K562 (cell line): ENCODE measurements around the gene SLC30A4. TPM values are rescaled to one million over a fixed set of nuclear protein-coding genes. Genes with fewer than 3 reads are reported as not detected.

Experiments used
- ATAC-seq: fragments of 200-7000 bp; cut with Tn5 transposase; 3 replicates; pipeline ENCODE4 v1.9.1; 2020; ENCODE audit warnings: moderate library complexity
- BruUV-seq: library from RNA; stranded (reverse); fragments of 400-500 nt; replicated peaks from 2 replicates; lab custom pipeline; 2021; lab: Mats Ljungman, UMichigan
- CTCF ChIA-PET: fragments of 300-600 bp; formaldehyde crosslinking; extraction: SDS; loops from one replicate; lab custom pipeline; 2021; ENCODE audit warnings: low intra/inter-chr PET ratio; lab: Yijun Ruan, JAX
- POLR2A ChIA-PET: fragments of 300-600, 350-650 bp; sonication (Branson Sonifier 250); formaldehyde crosslinking; extraction: SDS; loops from one replicate; lab custom pipeline; 2021; ENCODE audit warnings: antibody characterized with exemption, inconsistent platforms; lab: Yijun Ruan, JAX
- DNase-seq, 4 experiments: peaks; one replicate each; pipeline versions ENCODE4 v3.0.0 to v3.0.0-alpha.2; 2011 to 2018; ENCODE audit warnings: low spot score in 3 of 4, mixed read lengths in 3 of 4; ENCODE audit errors: extremely low read depth in 1 of 4
- FAIRE-seq: peaks from 2 replicates; lab custom pipeline; 2011; peaks lifted over from hg19 to GRCh38; lab: Jason Lieb, UNC
- H2AFZ ChIP-seq: 2 replicates; pipeline ENCODE4 v1.6.0; 2011; ENCODE audit warnings: low read depth, low read length, control low read depth, inconsistent platforms
- H3K27ac ChIP-seq: fragments of 200-600 bp; 3 replicates; pipeline ENCODE4 v1.8.0; 2011; ENCODE audit warnings: low read depth, mild to moderate bottlenecking, control low read depth, inconsistent platforms, low read length, moderate library complexity, mixed read lengths; ENCODE audit errors: extremely low read depth
- H3K27me3 ChIP-seq, 2 experiments: fragments of 300-600 bp in 1 of 2; 2 replicates in 1 of 2; 3 replicates in 1 of 2; pipeline versions ENCODE4 v1.6.0 to v1.8.0; 2011; ENCODE audit warnings: inconsistent platforms in 2 of 2, low read length in 2 of 2, mild to moderate bottlenecking in 1 of 2, mixed read lengths in 1 of 2, moderate library complexity in 1 of 2; ENCODE audit not compliant: control insufficient read depth in 2 of 2, insufficient read depth in 2 of 2
- H3K36me3 ChIP-seq: fragments of 300-600 bp; 3 replicates; pipeline ENCODE4 v1.8.0; 2011; ENCODE audit warnings: mild to moderate bottlenecking, low read length, inconsistent platforms; ENCODE audit not compliant: control insufficient read depth, insufficient read depth
- H3K4me1 ChIP-seq, 2 experiments: fragments of 200-600 bp in 1 of 2; replicated peaks in 1 of 2; 2 replicates in 1 of 2; 3 replicates in 1 of 2; pipeline versions ENCODE4 v1.5.1 to v1.8.0; 2011; ENCODE audit warnings: inconsistent platforms in 2 of 2, low read length in 2 of 2, mild to moderate bottlenecking in 1 of 2, mixed read lengths in 1 of 2, moderate library complexity in 1 of 2; ENCODE audit not compliant: control insufficient read depth in 2 of 2, insufficient read depth in 2 of 2
- H3K4me2 ChIP-seq: 2 replicates; pipeline ENCODE4 v1.6.1; 2011; ENCODE audit warnings: low read length, control low read depth, inconsistent platforms, mixed read lengths; ENCODE audit not compliant: insufficient read depth
- H3K4me3 ChIP-seq: fragments of 200-600 bp; sonication (generic), shearing (Covaris generic); 2 replicates; pipeline ENCODE4 v1.5.1; 2016; ENCODE audit warnings: control low read depth, inconsistent platforms
- H3K79me2 ChIP-seq: fragments of 200-600 bp; 3 replicates; pipeline ENCODE4 v1.8.0; 2011; ENCODE audit warnings: low read length, inconsistent platforms; ENCODE audit not compliant: control insufficient read depth, insufficient read depth
- H3K9ac ChIP-seq, 2 experiments: 2 replicates each; pipeline versions ENCODE4 v1.6.0 to v1.6.1; 2011; ENCODE audit warnings: low read depth in 2 of 2, low read length in 2 of 2, control low read depth in 1 of 2, inconsistent platforms in 1 of 2, mild to moderate bottlenecking in 1 of 2, mixed read lengths in 1 of 2; ENCODE audit not compliant: insufficient read depth in 1 of 2
- H3K9me1 ChIP-seq: one replicate; pipeline ENCODE4 v1.6.0; 2011; ENCODE audit warnings: inconsistent platforms, mild to moderate bottlenecking, low read length, moderate library complexity; ENCODE audit not compliant: control insufficient read depth, insufficient read depth
- H3K9me3 ChIP-seq: replicated peaks from 2 replicates; pipeline ENCODE4 v1.5.1; 2011; ENCODE audit warnings: low read depth, low read length, inconsistent platforms; ENCODE audit not compliant: control insufficient read depth, insufficient read depth
- H4K20me1 ChIP-seq: replicated peaks from 2 replicates; pipeline ENCODE4 v1.6.1; 2011; ENCODE audit warnings: low read length, inconsistent platforms, mixed read lengths; ENCODE audit not compliant: control insufficient read depth, insufficient read depth
- FOSL1 ChIP-seq: fragments of 200-800 bp; sonication (Bioruptor generic); conservative IDR thresholded peaks from 2 replicates; pipeline ENCODE4 v1.6.1; 2016; ENCODE audit warnings: missing genetic modification characterization, missing compliant biosample characterization
- NFE2 ChIP-seq: IDR thresholded peaks from 2 replicates; pipeline ENCODE4 v1.6.1; 2014; ENCODE audit warnings: antibody characterized with exemption, low read depth
- NR3C1 ChIP-seq: sonication (generic); formaldehyde crosslinking; IDR thresholded peaks from 2 replicates; pipeline ENCODE4 v1.8.1; 2022; ENCODE audit warnings: missing genetic modification reagents
- RBM25 ChIP-seq: fragments of 200-400 bp; formaldehyde crosslinking; IDR thresholded peaks from 2 replicates; pipeline ENCODE4 v1.6.1; 2018; ENCODE audit warnings: low read length, low read depth, moderate library complexity; ENCODE audit not compliant: severe bottlenecking
- SNRNP70 ChIP-seq: fragments of 200-400 bp; formaldehyde crosslinking; optimal IDR thresholded peaks from 2 replicates; pipeline ENCODE3; 2017; ENCODE audit warnings: low read depth, low read length
- SP2 ChIP-seq: IDR thresholded peaks from 2 replicates; pipeline ENCODE4 v1.6.1; 2011; ENCODE audit warnings: mild to moderate bottlenecking, low read depth, low read length, moderate library complexity; ENCODE audit not compliant: poor library complexity, severe bottlenecking; ENCODE audit errors: extremely low read depth
- ZFPM2 ChIP-seq: fragments of 250-450 bp; sonication (Bioruptor Pico); IDR thresholded peaks from 2 replicates; pipeline ENCODE4 v1.5.1; 2022; ENCODE audit warnings: mild to moderate bottlenecking
- ZNF146 ChIP-seq: IDR thresholded peaks from one replicate; pipeline ENCODE4 v1.6.1; 2018; ENCODE audit warnings: missing compliant biosample characterization; ENCODE audit not compliant: unreplicated experiment
- ZNF395 ChIP-seq: fragments of 200-800 bp; sonication (Bioruptor generic); IDR thresholded peaks from 2 replicates; pipeline ENCODE4 v1.6.1; 2017; ENCODE audit warnings: missing genetic modification characterization, missing compliant biosample characterization
- WGBS: fragments of 100-300 bp; shearing (Covaris generic); methylation state at CpG from one replicate; pipeline ENCODE4 v1.1.6; 2016; ENCODE audit warnings: low coverage, mixed read lengths; ENCODE audit not compliant: insufficient coverage; ENCODE audit errors: missing lambda C conversion rate; 5-methylcytosine and 5-hydroxymethylcytosine counted together
- in situ Hi-C: fragments of 300-500 bp; cut with MboI; formaldehyde crosslinking; loops from 4 replicates; pipeline ENCODE4 v1.15.0; 2018; ENCODE audit warnings: inconsistent platforms, mixed read lengths
- intact Hi-C: fragments of 100-400 bp; cut with micrococcal nuclease; formaldehyde crosslinking; loops from 2 replicates; pipeline ENCODE4 v1.14.2; 2022
- polyA plus RNA-seq, 8 experiments: library from polyadenylated mRNA; depleted of rRNA in 4 of 8; stranded (reverse) in 5 of 8; unstranded in 3 of 8; fragments of >200 nt; fragmentation: Nextera tagmentation in 2 of 8; fragmentation: Illumina TruSeq in 1 of 8; extraction: Ambion mirVana in 2 of 8; extraction: Trizol in 1 of 8; gene quantifications; 2 replicates each; pipeline versions ENCODE4 v1.2.1 to v1.2.3, GENCODE V29; 2011 to 2014; ENCODE audit warnings: inconsistent platforms in 1 of 8, missing spikeins in 1 of 8
- total RNA-seq, 7 experiments: library from RNA; depleted of rRNA in 6 of 7; stranded (reverse); fragments of >200 nt in 6 of 7; fragmentation: Illumina TruSeq in 2 of 7; extraction: Trizol in 2 of 7; gene quantifications; 2 replicates each; pipeline versions ENCODE4 v1.2.1 to v1.2.3, GENCODE V29; 2011 to 2021; ENCODE audit warnings: low replicate concordance in 1 of 7

SLC30A4 gene
- total and polyA plus RNA-seq, 9 of the 15 experiments (the other 6 are each of a cell fraction or from before 2014, with no cell fraction given): 0.21 to 0.73 (median 0.36) TPM

GRCh38 chr15:45544266-45545023 lies 21.9 kb upstream of the SLC30A4 start:
- no peaks in the 10 kb centered on the region for H3K27me3 ChIP-seq
- no peak for ATAC-seq
- DNase-seq: no peak
- TF ChIP-seq ZNF146 (peak; percentile 71), ZFPM2 (CRISPR knock-in tag) (no peak), RBM25 (peak; percentile 54)
- TF ChIP-seq, all 486 proteins: peak for 2
- in situ Hi-C loops: no loop called here
- CTCF ChIA-PET: interaction anchor here (0.6 kb wide), 1 partner anchor 9 kb away, joined by 3 read pairs; no protein-coding TSS in a partner anchor
- Histone ChIP-seq H3K9me3 (no peaks in the 10 kb centered on the region; the same call in 1 of the 2 replicates), H3K79me2 (no peaks in the 10 kb centered on the region), H3K9ac (no peak overlapping the region), H3K9me1 (peaks cover 4% of the 10 kb centered on the region), H3K4me3 (no peak overlapping the region), H4K20me1 (no peaks in the 10 kb centered on the region), H2AFZ (no peak overlapping the region), H3K36me3 (no peaks in the 10 kb centered on the region), H3K4me2 (no peak overlapping the region), H3K4me1 (peaks cover 3 to 12% of the 10 kb centered on the region in 2 experiments; a peak in 4 of 5 replicates), H3K27ac (no peak overlapping the region)
- WGBS: 19% methylated on average over 4 of the region's 4 CpGs
- intact Hi-C loops: no loop called here
- POLR2A ChIA-PET: no interaction called here
- BruUV-seq: no TSS peak
- no peak for FAIRE-seq

- POLR2A ChIA-PET: no interaction called here
- Histone ChIP-seq H3K36me3 (no peaks in the 10 kb centered on the region), H3K9me3 (no peaks in the 10 kb centered on the region; the same call in 1 of the 2 replicates), H3K4me1 (peaks cover 3 to 8% of the 10 kb centered on the region in 2 experiments; a peak in 4 of 5 replicates), H3K9me1 (peaks cover 4% of the 10 kb centered on the region), H3K27ac (no peak overlapping the region), H3K9ac (no peak overlapping the region), H3K4me2 (no peak overlapping the region), H3K79me2 (no peaks in the 10 kb centered on the region), H3K4me3 (no peak overlapping the region), H4K20me1 (no peaks in the 10 kb centered on the region), H2AFZ (no peak overlapping the region), H3K27me3 (no peaks in the 10 kb centered on the region)
- FAIRE-seq (no peak), ATAC-seq (no peak), DNase-seq (no peak)
- 23% methylated on average over 3 of the region's 3 CpGs for WGBS
- CTCF ChIA-PET: no interaction called here
- no TSS peak for BruUV-seq
- intact Hi-C loops: no loop called here
- in situ Hi-C loops: no loop called here
- TF ChIP-seq SP2 (no peak), ZNF395 (no peak), SNRNP70 (no peak), NR3C1 (no peak), FOSL1 (tag) (no peak), NFE2 (no peak)
Measured at GRCh38 chr15:45543051-45543450, 20.5 kb upstream of the SLC30A4 start.
